Natural killer cell (primary cell): ENCODE data around the gene SLC25A17. TPM values are rescaled to one million over a fixed set of nuclear protein-coding genes. Genes with fewer than 3 reads are reported as not detected.
A peak's percentile ranks its signal among the peaks of the same experiment; 100 is the strongest.
"Not testable (repeated sequence)": the region's sequence is repeated elsewhere in the genome, so short reads cannot be mapped to it uniquely, and the experiment has no call there.

Experiments used
- ATAC-seq, 3 donors: fragments of 150-1000 bp in 2 of 3; fragments of 200-7000 bp in 1 of 3; cut with Tn5 transposase; 1 replicate in 1 of 3; 2 replicates in 2 of 3; pipeline ENCODE4 v1.10.0; 2021; ENCODE audit warnings: mild to moderate bottlenecking in 2 of 3, moderate library complexity in 2 of 3
- DNase-seq, 2 donors: peaks; one replicate each; pipeline versions ENCODE4 v3.0.0 to v3.0.0-alpha.2; 2013 to 2021; ENCODE audit warnings: mixed read lengths in 1 of 2
- H3K27ac ChIP-seq: one replicate; pipeline ENCODE4 v1.5.1; 2013; ENCODE audit warnings: mild to moderate bottlenecking, low read length
- H3K27me3 ChIP-seq: one replicate; pipeline ENCODE4 v1.6.1; 2013; ENCODE audit warnings: low read length; ENCODE audit not compliant: control insufficient read depth, insufficient read depth
- H3K36me3 ChIP-seq: one replicate; pipeline ENCODE4 v1.6.1; 2013; ENCODE audit warnings: low read length; ENCODE audit not compliant: control insufficient read depth, insufficient read depth
- H3K4me1 ChIP-seq: one replicate; pipeline ENCODE4 v1.6.1; 2013; ENCODE audit warnings: low read length; ENCODE audit not compliant: control insufficient read depth, insufficient read depth
- H3K4me3 ChIP-seq: one replicate; pipeline ENCODE4 v1.5.1; 2013; ENCODE audit warnings: low read length
- H3K9me3 ChIP-seq: one replicate; pipeline ENCODE4 v1.6.1; 2013; ENCODE audit warnings: low read length; ENCODE audit not compliant: control insufficient read depth, insufficient read depth
- H3K27ac Mint-ChIP-seq, 2 donors: one replicate each; pipeline ENCODE4 v1.8.0; 2022; ENCODE audit warnings: mild to moderate bottlenecking in 2 of 2, mixed read lengths in 2 of 2, moderate library complexity in 1 of 2
- H3K27me3 Mint-ChIP-seq, 2 donors: one replicate each; pipeline ENCODE4 v1.8.0; 2022; ENCODE audit warnings: low read depth in 2 of 2, mixed read lengths in 2 of 2
- H3K36me3 Mint-ChIP-seq: one replicate; pipeline ENCODE4 v1.8.0; 2022; ENCODE audit warnings: mixed read lengths
- H3K4me1 Mint-ChIP-seq, 2 donors: one replicate each; pipeline ENCODE4 v1.8.0; 2022; ENCODE audit warnings: mixed read lengths in 2 of 2
- H3K4me3 Mint-ChIP-seq: one replicate; pipeline ENCODE4 v1.8.0; 2022; ENCODE audit warnings: mild to moderate bottlenecking, moderate library complexity, mixed read lengths
- H3K9me3 Mint-ChIP-seq, 2 donors: one replicate each; pipeline ENCODE4 v1.8.0; 2022; ENCODE audit warnings: mixed read lengths in 2 of 2
- WGBS: methylation state at CpG from one replicate; pipeline ENCODE4 v1.1.7; 2013; ENCODE audit warnings: missing lambda C conversion rate; ENCODE audit not compliant: insufficient coverage; 5-methylcytosine and 5-hydroxymethylcytosine counted together
- intact Hi-C: fragments of 100-400 bp; cut with micrococcal nuclease; formaldehyde crosslinking; loops from one replicate; pipeline ENCODE4 v1.14.2; 2022
- total RNA-seq, 4 donors: library from RNA; stranded (reverse); fragments of 120-200 nt in 1 of 4; gene quantifications; one replicate each; pipeline versions ENCODE4 v1.2.3 to v1.2.4, GENCODE V29; 2013 to 2022
- TF ChIP-seq, protein P1 (sequence below): fragments of 200-600 bp; IDR thresholded peaks from one replicate; pipeline ENCODE4 v1.8.0; 2022; ENCODE audit warnings: antibody characterized with exemption

The SLC25A17 gene, protein sequence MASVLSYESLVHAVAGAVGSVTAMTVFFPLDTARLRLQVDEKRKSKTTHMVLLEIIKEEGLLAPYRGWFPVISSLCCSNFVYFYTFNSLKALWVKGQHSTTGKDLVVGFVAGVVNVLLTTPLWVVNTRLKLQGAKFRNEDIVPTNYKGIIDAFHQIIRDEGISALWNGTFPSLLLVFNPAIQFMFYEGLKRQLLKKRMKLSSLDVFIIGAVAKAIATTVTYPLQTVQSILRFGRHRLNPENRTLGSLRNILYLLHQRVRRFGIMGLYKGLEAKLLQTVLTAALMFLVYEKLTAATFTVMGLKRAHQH
- total RNA-seq, result 10 to 100 TPM in 2 of 3 donors, 1 to 10 TPM in 1; 9.2 to 13.4 (median 10.0) TPM
- 19.0 TPM for total RNA-seq (2013)

DNA sequence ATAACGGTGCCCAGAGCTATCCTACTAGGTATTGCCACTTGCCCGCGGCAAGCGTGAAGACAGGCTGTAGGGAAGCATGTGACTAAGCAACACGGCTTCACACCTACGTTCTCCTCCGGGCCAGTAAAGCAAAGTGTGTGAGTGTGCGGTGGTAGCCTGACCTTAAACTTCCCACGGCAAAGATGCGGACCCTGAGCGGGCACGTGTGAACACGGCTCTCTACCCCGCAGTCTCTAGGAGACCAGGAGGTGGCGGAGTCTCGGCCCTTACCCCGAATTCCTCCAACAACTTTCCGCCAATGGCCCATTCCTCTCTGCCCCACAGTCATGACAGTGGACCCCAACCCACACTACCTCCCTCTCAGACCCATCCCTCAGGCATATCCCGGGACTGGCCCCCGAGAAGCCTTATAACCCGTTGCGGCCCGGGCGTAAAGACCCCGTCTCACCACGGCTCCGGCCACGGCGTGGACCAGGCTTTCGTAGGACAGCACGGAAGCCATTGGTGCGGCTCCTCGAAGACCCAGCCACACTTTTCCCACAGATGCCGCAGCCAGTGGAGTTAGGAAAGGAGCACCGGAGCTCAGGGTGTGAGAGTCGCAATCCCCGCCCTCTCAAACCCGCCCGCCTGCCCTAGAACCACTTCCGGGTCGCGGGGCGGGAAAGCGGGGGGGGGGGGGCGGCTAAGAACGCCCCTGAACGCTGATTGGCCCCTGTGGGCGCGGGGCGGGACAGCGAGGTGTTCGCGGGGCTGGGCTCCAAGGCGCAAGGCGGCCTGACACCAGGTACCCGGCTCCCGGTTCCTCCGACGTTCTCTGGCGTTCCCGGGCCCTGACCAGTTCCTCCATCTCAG lies at the start of gene SLC25A17:
SLC25A17 (minus strand) TSS at position 600 of the 852 bp plus-strand sequence; CDS start at position 502, 98 bp downstream.
- peaks cover 32 to 35% of the 10 kb centered on the region in 2 donors for H3K4me1 Mint-ChIP-seq
- Histone ChIP-seq H3K27me3 (no peaks in the 10 kb centered on the region), H3K27ac (peak within 1 kb of the TSS; percentile 89), H3K36me3 (no peaks in the 10 kb centered on the region), H3K4me3 (peak within 1 kb of the TSS; percentile 99), H3K9me3 (no peaks in the 10 kb centered on the region), H3K4me1 (peaks cover 21% of the 10 kb centered on the region)
- TF ChIP-seq, protein P1, sequence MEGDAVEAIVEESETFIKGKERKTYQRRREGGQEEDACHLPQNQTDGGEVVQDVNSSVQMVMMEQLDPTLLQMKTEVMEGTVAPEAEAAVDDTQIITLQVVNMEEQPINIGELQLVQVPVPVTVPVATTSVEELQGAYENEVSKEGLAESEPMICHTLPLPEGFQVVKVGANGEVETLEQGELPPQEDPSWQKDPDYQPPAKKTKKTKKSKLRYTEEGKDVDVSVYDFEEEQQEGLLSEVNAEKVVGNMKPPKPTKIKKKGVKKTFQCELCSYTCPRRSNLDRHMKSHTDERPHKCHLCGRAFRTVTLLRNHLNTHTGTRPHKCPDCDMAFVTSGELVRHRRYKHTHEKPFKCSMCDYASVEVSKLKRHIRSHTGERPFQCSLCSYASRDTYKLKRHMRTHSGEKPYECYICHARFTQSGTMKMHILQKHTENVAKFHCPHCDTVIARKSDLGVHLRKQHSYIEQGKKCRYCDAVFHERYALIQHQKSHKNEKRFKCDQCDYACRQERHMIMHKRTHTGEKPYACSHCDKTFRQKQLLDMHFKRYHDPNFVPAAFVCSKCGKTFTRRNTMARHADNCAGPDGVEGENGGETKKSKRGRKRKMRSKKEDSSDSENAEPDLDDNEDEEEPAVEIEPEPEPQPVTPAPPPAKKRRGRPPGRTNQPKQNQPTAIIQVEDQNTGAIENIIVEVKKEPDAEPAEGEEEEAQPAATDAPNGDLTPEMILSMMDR, result peak; percentile 29
- DNase-seq (peak; percentile 81 to 93), ATAC-seq (peak; percentile 81 to 93 (median 85))
- peak within 1 kb of the TSS; percentile 78 to 92 for H3K27ac Mint-ChIP-seq
- under 1% methylated on average over 61 of the region's 61 CpGs for WGBS
- H3K27me3 Mint-ChIP-seq, result no peaks in the 10 kb centered on the region
- no peaks in the 10 kb centered on the region for H3K36me3 Mint-ChIP-seq
- H3K9me3 Mint-ChIP-seq, result no peaks in the 10 kb centered on the region
- peak within 1 kb of the TSS; percentile 78 for H3K4me3 Mint-ChIP-seq
- intact Hi-C loops, result loop anchor here (2.0 kb wide), 2 partner anchors 38 to 182 kb away; partner anchors contain the start of genes MRTFA, ST13 and XPNPEP3

DNA sequence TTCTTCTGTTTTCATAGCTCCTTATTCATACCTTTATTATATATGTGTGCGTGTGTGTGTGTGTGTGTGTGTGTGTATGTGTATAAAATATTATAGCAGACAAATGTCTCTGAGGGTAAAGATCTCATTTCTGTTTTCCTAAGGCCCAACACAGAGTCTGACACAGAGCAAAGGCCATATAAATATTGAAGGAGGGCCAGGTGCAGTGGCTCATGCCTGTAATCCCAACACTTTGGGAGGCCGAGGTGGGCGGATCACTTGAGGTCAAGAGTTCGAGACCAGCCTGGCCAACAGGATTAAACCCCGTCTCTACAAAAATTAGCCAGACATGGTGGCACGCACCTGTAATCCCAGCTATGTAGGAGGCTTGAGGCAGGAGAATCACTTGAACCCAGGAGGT lies 49.2 kb upstream of the SLC25A17 start:
- intact Hi-C loops, H3K27ac ChIP-seq, H3K27me3 Mint-ChIP-seq, H3K4me3 ChIP-seq, H3K4me3 Mint-ChIP-seq, H3K4me1 Mint-ChIP-seq, ATAC-seq, H3K4me1 ChIP-seq, H3K9me3 ChIP-seq, H3K27ac Mint-ChIP-seq, DNase-seq, H3K36me3 Mint-ChIP-seq, H3K27me3 ChIP-seq, H3K9me3 Mint-ChIP-seq: not testable (repeated sequence)
- peaks cover 11% of the 10 kb centered on the region for H3K36me3 ChIP-seq
- 96% methylated on average over 5 of the region's 6 CpGs for WGBS

DNA sequence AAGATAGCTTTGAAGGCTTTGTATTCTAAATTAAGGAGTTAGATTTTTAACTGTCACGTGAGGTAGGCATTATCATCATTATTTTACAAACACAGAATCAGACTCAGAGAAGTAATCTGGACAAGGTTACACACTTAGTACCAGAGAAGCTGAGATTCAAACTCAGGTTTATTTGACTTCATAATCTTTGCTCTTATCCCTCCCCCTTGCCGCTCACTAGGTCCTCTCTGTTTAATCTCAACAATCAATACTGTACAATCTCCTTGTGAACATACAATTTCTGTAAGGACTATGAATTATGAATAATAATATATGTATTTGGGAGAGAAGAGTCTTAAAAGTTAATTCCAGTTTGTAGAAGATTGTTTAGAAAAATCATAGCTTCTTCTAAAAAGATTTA lies 48.0 kb upstream of the SLC25A17 start:
- intact Hi-C loops, result no loop called here
- no peak for DNase-seq
- Mint-ChIP-seq H3K27me3 (no peaks in the 10 kb centered on the region), H3K9me3 (no peaks in the 10 kb centered on the region), H3K4me3 (no peak overlapping the region), H3K4me1 (peaks cover 0 to 4% of the 10 kb centered on the region in 2 donors), H3K27ac (no peak overlapping the region), H3K36me3 (no peaks in the 10 kb centered on the region)
- Histone ChIP-seq H3K27ac (no peak overlapping the region), H3K4me3 (no peak overlapping the region), H3K36me3 (peaks cover 11% of the 10 kb centered on the region), H3K9me3 (no peaks in the 10 kb centered on the region), H3K4me1 (no peaks in the 10 kb centered on the region), H3K27me3 (no peaks in the 10 kb centered on the region)
- no peak for ATAC-seq
- no CpG with 5 or more reads among the region's 2 CpGs for WGBS
- TF ChIP-seq, protein P1, result no peak

DNA sequence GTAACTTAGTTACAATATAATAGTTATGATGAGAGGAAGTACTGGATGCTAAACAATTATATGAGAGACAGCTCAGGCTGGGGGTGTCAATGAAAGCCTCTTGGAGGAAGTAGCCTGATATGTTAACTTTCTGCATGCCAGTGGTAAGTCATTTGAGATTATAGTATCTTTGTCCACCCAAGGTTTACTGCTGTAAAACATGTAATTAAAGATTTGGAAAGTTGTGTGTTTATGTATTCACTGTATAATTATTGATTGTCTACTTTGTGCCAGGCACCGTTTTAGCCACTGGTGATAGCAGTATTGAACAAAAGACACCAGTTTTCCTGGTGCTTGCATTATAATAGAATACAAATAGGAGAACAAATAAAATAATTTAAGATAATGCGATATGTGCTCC lies 43.4 kb upstream of the SLC25A17 start:
- DNase-seq, result no peak
- Histone ChIP-seq H3K4me3 (no peak overlapping the region), H3K27me3 (no peaks in the 10 kb centered on the region), H3K9me3 (no peaks in the 10 kb centered on the region), H3K36me3 (no peaks in the 10 kb centered on the region), H3K27ac (no peak overlapping the region), H3K4me1 (peaks cover 4% of the 10 kb centered on the region)
- no peak for ATAC-seq
- peaks cover 2 to 7% of the 10 kb centered on the region in 2 donors for H3K4me1 Mint-ChIP-seq
- no peak overlapping the region for H3K27ac Mint-ChIP-seq
- H3K4me3 Mint-ChIP-seq, result no peak overlapping the region
- WGBS, result 100% methylated on average over 2 of the region's 2 CpGs
- H3K36me3 Mint-ChIP-seq, result no peaks in the 10 kb centered on the region
- intact Hi-C loops, result no loop called here
- no peaks in the 10 kb centered on the region for H3K9me3 Mint-ChIP-seq
- TF ChIP-seq, protein P1, result no peak
- no peaks in the 10 kb centered on the region for H3K27me3 Mint-ChIP-seq
